Lower lobe of right lung (tissue), 2 donors: ENCODE results near the gene ARMS2. TPM values are rescaled to one million over a fixed set of nuclear protein-coding genes. Genes with fewer than 3 reads are reported as not detected.

Experiments used
- ATAC-seq, 2 donors: fragments of 200-7000 bp; cut with Tn5 transposase; one replicate each; pipeline ENCODE4 v1.9.1; 2020 to 2022; ENCODE audit warnings: mild to moderate bottlenecking in 2 of 2, moderate library complexity in 2 of 2
- DNase-seq: peaks from one replicate; pipeline ENCODE4 v3.0.0-alpha.2; 2020
- H3K27ac ChIP-seq: fragments of 200-600 bp; one replicate; pipeline ENCODE4 v1.8.0; 2022
- H3K27me3 ChIP-seq: fragments of 200-600 bp; one replicate; pipeline ENCODE4 v1.8.0; 2022; ENCODE audit warnings: low read depth
- H3K36me3 ChIP-seq: fragments of 200-600 bp; one replicate; pipeline ENCODE4 v1.8.0; 2022; ENCODE audit warnings: mild to moderate bottlenecking
- H3K4me1 ChIP-seq: fragments of 200-600 bp; one replicate; pipeline ENCODE4 v1.8.0; 2022
- H3K4me3 ChIP-seq: fragments of 200-600 bp; one replicate; pipeline ENCODE4 v1.8.0; 2022; ENCODE audit warnings: mild to moderate bottlenecking
- H3K9me3 ChIP-seq: fragments of 200-600 bp; one replicate; pipeline ENCODE4 v1.8.0; 2022
- CTCF ChIP-seq: fragments of 200-600 bp; IDR thresholded peaks from one replicate; pipeline ENCODE4 v1.8.0; 2022; ENCODE audit warnings: antibody characterized with exemption, mild to moderate bottlenecking
- intact Hi-C: fragments of 100-400 bp; cut with DNase I; formaldehyde crosslinking; loops from one replicate; pipeline ENCODE4 v1.11.0; 2022
- total RNA-seq: library from RNA; stranded (reverse); fragmentation: NEBNext Ultra II Directional; extraction: Animal tissue kit (Norgen Biotek cat#: 25700); gene quantifications from one replicate; pipeline ENCODE4 v1.2.1, GENCODE V29; 2021
- donor health status: DM: no; HTN: yes; CAD: no; lungs with severe emphysema.

ARMS2 gene
- total RNA-seq, 1 donor from 2014 or later = not detected

- H3K4me1 ChIP-seq = peaks cover 16% of the 10 kb centered on the region
- peak overlapping the region; percentile 71 for H3K4me3 ChIP-seq
- no peak for TF ChIP-seq CTCF
- intact Hi-C loops = no loop called here
- H3K27ac ChIP-seq = no peak overlapping the region
- H3K36me3 ChIP-seq = no peaks in the 10 kb centered on the region
- ATAC-seq (no peak), DNase-seq (no peak)
- H3K27me3 ChIP-seq = peaks cover 16% of the 10 kb centered on the region
- no peaks in the 10 kb centered on the region for H3K9me3 ChIP-seq
Measured at GRCh38 chr10:122463466-122464249, 9.2 kb downstream of the ARMS2 start.

GRCh38 chr10:122464250-122464510 lies 9.7 kb downstream of the ARMS2 start:
- Histone ChIP-seq H3K9me3 (no peaks in the 10 kb centered on the region), H3K4me3 (no peak overlapping the region), H3K27me3 (peaks cover 11% of the 10 kb centered on the region), H3K27ac (no peak overlapping the region), H3K36me3 (no peaks in the 10 kb centered on the region), H3K4me1 (peaks cover 16% of the 10 kb centered on the region)
- intact Hi-C loops = no loop called here
- TF ChIP-seq CTCF = no peak
- ATAC-seq (no peak), DNase-seq (no peak)

GRCh38 chr10:122464586-122464985 lies 10.1 kb downstream of the ARMS2 start:
- peaks cover 7% of the 10 kb centered on the region for H3K27me3 ChIP-seq

GRCh38 chr10:122465401-122466040 lies 11.1 kb downstream of the ARMS2 start:
- H3K4me3 ChIP-seq = no peak overlapping the region
- no peak for DNase-seq
- no peak for TF ChIP-seq CTCF

More at GRCh38 chr10:122464586-122464985, 10.1 kb downstream of the ARMS2 start:
- no peak for ATAC-seq
- Histone ChIP-seq H3K4me3 (no peak overlapping the region), H3K9me3 (no peaks in the 10 kb centered on the region), H3K4me1 (peaks cover 20% of the 10 kb centered on the region), H3K36me3 (no peaks in the 10 kb centered on the region), H3K27ac (no peak overlapping the region)
- DNase-seq = no peak
- intact Hi-C loops = no loop called here
- no peak for TF ChIP-seq CTCF

GRCh38 chr10:122466951-122467381 lies 12.5 kb downstream of the ARMS2 start:
- ATAC-seq = no peak
- H3K9me3 ChIP-seq = no peaks in the 10 kb centered on the region
- no peak overlapping the region for H3K27ac ChIP-seq
- H3K27me3 ChIP-seq = peaks cover 7% of the 10 kb centered on the region
- DNase-seq = no peak
- H3K4me3 ChIP-seq = no peak overlapping the region
- H3K4me1 ChIP-seq = peaks cover 12% of the 10 kb centered on the region
- TF ChIP-seq CTCF = no peak
- intact Hi-C loops = no loop called here
- H3K36me3 ChIP-seq = no peaks in the 10 kb centered on the region

More at GRCh38 chr10:122465401-122466040, 11.1 kb downstream of the ARMS2 start:
- Histone ChIP-seq H3K9me3 (no peaks in the 10 kb centered on the region), H3K4me1 (peaks cover 17% of the 10 kb centered on the region), H3K27ac (no peak overlapping the region), H3K36me3 (no peaks in the 10 kb centered on the region), H3K27me3 (peaks cover 7% of the 10 kb centered on the region)
- intact Hi-C loops = no loop called here
- no peak for ATAC-seq
